ENCODE measurements around the gene C22orf15.

C22orf15 gene

GRCh38 chr22:23763954-23764353 is 1.2 kb downstream of the C22orf15 start:
- TF ChIP-seq CTCF (IDR thresholded peaks at IDR 0.05; ENCODE audit: low read depth, low read length) = no peak
- no peak overlapping the region for H3K4me3 ChIP-seq (ENCODE audit: low read depth, low read length)
- no peak for DNase-seq (ENCODE audit: low read depth, low spot score)
- in situ Hi-C loops (cut with HindIII; ENCODE audit: low sequenced_read_pairs) = no loop called here

- in situ Hi-C loops (cut with HindIII; ENCODE audit: low sequenced_read_pairs) = no loop called here
- no peak overlapping the region for H3K4me3 ChIP-seq (ENCODE audit: low read depth, low read length)
- DNase-seq (ENCODE audit: low read depth, low spot score) = no peak
- TF ChIP-seq CTCF (IDR thresholded peaks at IDR 0.05; ENCODE audit: low read depth, low read length) = no peak
Measured at GRCh38 chr22:23764899-23765881, 2.4 kb downstream of the C22orf15 start.

GRCh38 chr22:23767303-23767672 is 4.5 kb downstream of the C22orf15 start:
- no peak for TF ChIP-seq CTCF (IDR thresholded peaks at IDR 0.05; ENCODE audit: low read depth, low read length)
- DNase-seq (ENCODE audit: low read depth, low spot score) = no peak
- in situ Hi-C loops (cut with HindIII; ENCODE audit: low sequenced_read_pairs) = no loop called here
- H3K4me3 ChIP-seq (ENCODE audit: low read depth, low read length) = peak overlapping the region; percentile 56

GRCh38 chr22:23767673-23768548 is 5.1 kb downstream of the C22orf15 start, which contains the start of gene CHCHD10:
CHCHD10 (minus strand) TSS chr22:23767972; CDS start chr22:23767874, 98 bp downstream.
- in situ Hi-C loops (cut with HindIII; ENCODE audit: low sequenced_read_pairs) = no loop called here
- peak; percentile 88 for TF ChIP-seq CTCF (IDR thresholded peaks at IDR 0.05; ENCODE audit: low read depth, low read length)
- peak; percentile 52 for DNase-seq (ENCODE audit: low read depth, low spot score)
- peak within 1 kb of the TSS; percentile 56 for H3K4me3 ChIP-seq (ENCODE audit: low read depth, low read length)

GRCh38 chr22:23769321-23769965 is 6.7 kb downstream of the C22orf15 start:
- no peak for DNase-seq (ENCODE audit: low read depth, low spot score)
- in situ Hi-C loops (cut with HindIII; ENCODE audit: low sequenced_read_pairs) = no loop called here
- no peak for TF ChIP-seq CTCF (IDR thresholded peaks at IDR 0.05; ENCODE audit: low read depth, low read length)
- no peak overlapping the region for H3K4me3 ChIP-seq (ENCODE audit: low read depth, low read length)

GRCh38 chr22:23772315-23772648 is 9.5 kb downstream of the C22orf15 start:
- DNase-seq (ENCODE audit: low read depth, low spot score) = no peak
- no peak for TF ChIP-seq CTCF (IDR thresholded peaks at IDR 0.05; ENCODE audit: low read depth, low read length)
- H3K4me3 ChIP-seq (ENCODE audit: low read depth, low read length) = peak overlapping the region; percentile 33
- in situ Hi-C loops (cut with HindIII; ENCODE audit: low sequenced_read_pairs) = no loop called here
